HepG2 (cell line): ENCODE data around the gene GOLGA3. TPM values are rescaled to one million over a fixed set of nuclear protein-coding genes. Genes with fewer than 3 reads are reported as not detected.

ENCODE experiments used
- ATM ChIP-seq: fragments of 450-650 bp; IDR thresholded peaks from 2 replicates; pipeline ENCODE4 v1.7.1; 2017; ENCODE audit warnings: mild to moderate bottlenecking, borderline replicate concordance
- BRCA1 ChIP-seq: sonication (generic); formaldehyde crosslinking; IDR thresholded peaks from 2 replicates; pipeline ENCODE4 v1.4.0; 2020; ENCODE audit warnings: missing genetic modification reagents
- DBP ChIP-seq: sonication (generic); formaldehyde crosslinking; IDR thresholded peaks from 2 replicates; pipeline ENCODE4 v1.4.0; 2020; ENCODE audit warnings: missing genetic modification reagents; ENCODE audit errors: not compliant biosample characterization
- IRX3 ChIP-seq: sonication (generic); formaldehyde crosslinking; IDR thresholded peaks from 2 replicates; pipeline ENCODE4 v1.8.1; 2023; ENCODE audit warnings: mild to moderate bottlenecking, low read depth, missing genetic modification reagents, borderline replicate concordance
- KAT2B ChIP-seq: fragments of 150-350 bp; IDR thresholded peaks from 2 replicates; pipeline ENCODE4 v1.6.1; 2014; ENCODE audit warnings: low read depth, low read length, borderline replicate concordance
- MIER2 ChIP-seq: IDR thresholded peaks from 2 replicates; pipeline ENCODE4 v1.6.1; 2016; ENCODE audit warnings: missing biosample characterization, missing genetic modification reagents
- NR2F6 ChIP-seq, 2 experiments: IDR thresholded peaks; 2 replicates each; pipeline ENCODE4 v1.6.1; 2016; ENCODE audit warnings: antibody characterized with exemption in 1 of 2, mild to moderate bottlenecking in 1 of 2
- SMARCE1 ChIP-seq: fragments of 450-650 bp; IDR thresholded peaks from 2 replicates; pipeline ENCODE4 v1.6.1; 2017; ENCODE audit warnings: borderline replicate concordance
- TFDP2 ChIP-seq: sonication (generic); formaldehyde crosslinking; IDR thresholded peaks from 2 replicates; pipeline ENCODE4 v1.4.0; 2020; ENCODE audit warnings: missing genetic modification reagents
- TP53 ChIP-seq: sonication (generic); formaldehyde crosslinking; conservative IDR thresholded peaks from 2 replicates; pipeline ENCODE4 v1.4.0; 2020; ENCODE audit warnings: missing genetic modification reagents
- ZC3H4 ChIP-seq: sonication (generic); formaldehyde crosslinking; IDR thresholded peaks from 2 replicates; pipeline ENCODE4 v1.4.0; 2020; ENCODE audit warnings: missing genetic modification reagents, borderline replicate concordance
- ZNF142 ChIP-seq: sonication (generic); formaldehyde crosslinking; IDR thresholded peaks from 2 replicates; pipeline ENCODE4 v1.4.0; 2020; ENCODE audit warnings: missing genetic modification reagents
- ZNF232 ChIP-seq: sonication (generic); formaldehyde crosslinking; IDR thresholded peaks from 2 replicates; pipeline ENCODE4 v1.4.0; 2020; ENCODE audit warnings: missing genetic modification reagents, borderline replicate concordance
- ZNF383 ChIP-seq: sonication (generic); formaldehyde crosslinking; IDR thresholded peaks from 2 replicates; pipeline ENCODE4 v1.4.0; 2020; ENCODE audit warnings: missing genetic modification reagents, mild to moderate bottlenecking, borderline replicate concordance
- ZNF550 ChIP-seq: sonication (generic); formaldehyde crosslinking; IDR thresholded peaks from 2 replicates; pipeline ENCODE4 v1.4.0; 2020; ENCODE audit warnings: mild to moderate bottlenecking, missing genetic modification reagents, borderline replicate concordance
- ZNF879 ChIP-seq: sonication (generic); formaldehyde crosslinking; IDR thresholded peaks from 2 replicates; pipeline ENCODE4 v1.8.1; 2023; ENCODE audit warnings: missing genetic modification reagents
- ZSCAN31 ChIP-seq: sonication (generic); formaldehyde crosslinking; IDR thresholded peaks from 2 replicates; pipeline ENCODE4 v1.5.0; 2020; ENCODE audit warnings: low read depth, mild to moderate bottlenecking, missing genetic modification reagents
- polyA plus RNA-seq, 8 experiments: library from polyadenylated mRNA; depleted of rRNA in 3 of 8; stranded (reverse) in 7 of 8; unstranded in 1 of 8; fragments of >200 nt; fragmentation: Illumina TruSeq in 4 of 8; extraction: Trizol in 4 of 8; gene quantifications; 2 replicates each; pipeline versions ENCODE4 v1.2.1 to v1.2.3, GENCODE V29; 2011 to 2016; ENCODE audit warnings: low read depth in 4 of 8, missing spikeins in 1 of 8, mixed read lengths in 1 of 8; ENCODE audit not compliant: insufficient read depth in 1 of 8
- total RNA-seq, 5 experiments: library from RNA; depleted of rRNA; stranded (reverse); fragments of >200 nt; fragmentation: Illumina TruSeq; extraction: Trizol; gene quantifications; 2 replicates each; pipeline ENCODE4 v1.2.3, GENCODE V29; 2016; ENCODE audit warnings: low read depth in 1 of 5
- TF ChIP-seq, protein P1 (sequence below): sonication (generic); formaldehyde crosslinking; IDR thresholded peaks from 2 replicates; pipeline ENCODE4 v1.8.0; 2022; ENCODE audit warnings: mild to moderate bottlenecking, missing genetic modification reagents; ENCODE audit not compliant: insufficient replicate concordance

GOLGA3 gene
- total and polyA plus RNA-seq, 2 of the 13 experiments (the other 11 are each of a cell fraction or from before 2014, with no cell fraction given): 22.0 to 43.0 TPM

DNA sequence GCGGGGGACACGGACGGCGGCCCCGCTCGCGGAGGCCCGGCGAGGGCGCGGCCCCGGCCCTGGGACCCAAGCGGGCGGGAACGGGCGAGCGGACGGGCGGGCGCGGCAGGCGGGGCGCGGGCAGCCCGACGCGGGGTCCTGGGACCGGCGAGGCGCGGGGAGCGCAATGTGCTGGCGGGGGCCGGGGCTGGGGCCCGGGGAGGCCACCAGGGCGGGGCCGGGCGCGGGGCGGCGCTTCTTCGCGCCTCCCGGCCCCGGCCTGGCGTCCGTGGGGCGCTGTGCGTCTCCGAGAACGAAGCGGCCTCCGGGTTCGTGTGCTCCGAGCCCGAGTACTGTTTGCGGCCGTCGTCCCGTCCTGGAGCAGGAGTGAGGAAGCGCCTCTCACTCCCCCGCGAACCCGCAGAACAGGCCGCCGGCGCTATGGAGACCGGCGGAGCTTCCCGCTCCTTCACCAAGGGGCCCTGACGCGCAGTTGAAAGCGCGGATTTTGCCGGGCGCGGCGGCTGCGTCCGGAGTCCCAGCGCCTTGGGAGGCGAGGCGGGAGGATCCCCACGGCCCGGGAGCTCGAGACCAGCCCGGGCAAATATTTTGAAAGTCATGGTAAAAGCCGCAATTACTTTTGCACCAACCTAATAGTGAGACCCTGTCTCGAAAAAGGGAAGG, 66.6 kb downstream of the GOLGA3 start (continued):
- peak; percentile 81 for TF ChIP-seq TFDP2 (CRISPR knock-in tag)
- no peak for TF ChIP-seq ZC3H4
- TF ChIP-seq BRCA1 (CRISPR knock-in tag): 0 out of 2 replicates have a peak, but pooled peaks have one; percentile 57
- TF ChIP-seq ZNF232 (CRISPR knock-in tag): peak; percentile 41; the same call in 1 of the 2 replicates
- no peak for TF ChIP-seq ZNF383
- TF ChIP-seq TP53 (CRISPR knock-in tag): no peak
- TF ChIP-seq ZNF879 (CRISPR knock-in tag): no peak
- TF ChIP-seq, protein P1, sequence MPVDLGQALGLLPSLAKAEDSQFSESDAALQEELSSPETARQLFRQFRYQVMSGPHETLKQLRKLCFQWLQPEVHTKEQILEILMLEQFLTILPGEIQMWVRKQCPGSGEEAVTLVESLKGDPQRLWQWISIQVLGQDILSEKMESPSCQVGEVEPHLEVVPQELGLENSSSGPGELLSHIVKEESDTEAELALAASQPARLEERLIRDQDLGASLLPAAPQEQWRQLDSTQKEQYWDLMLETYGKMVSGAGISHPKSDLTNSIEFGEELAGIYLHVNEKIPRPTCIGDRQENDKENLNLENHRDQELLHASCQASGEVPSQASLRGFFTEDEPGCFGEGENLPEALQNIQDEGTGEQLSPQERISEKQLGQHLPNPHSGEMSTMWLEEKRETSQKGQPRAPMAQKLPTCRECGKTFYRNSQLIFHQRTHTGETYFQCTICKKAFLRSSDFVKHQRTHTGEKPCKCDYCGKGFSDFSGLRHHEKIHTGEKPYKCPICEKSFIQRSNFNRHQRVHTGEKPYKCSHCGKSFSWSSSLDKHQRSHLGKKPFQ: peak; percentile 60
- TF ChIP-seq MIER2 (CRISPR knock-in tag): no peak
- no peak for TF ChIP-seq DBP (CRISPR knock-in tag)
- TF ChIP-seq SMARCE1: no peak
- TF ChIP-seq NR2F6 (IDR thresholded peaks at IDR 0.05): no peak
- no peak for TF ChIP-seq NR2F6 (CRISPR knock-in tag; IDR thresholded peaks at IDR 0.05)
- no peak for TF ChIP-seq KAT2B
- TF ChIP-seq IRX3 (CRISPR knock-in tag): peak; percentile 37; the same call in 1 of the 2 replicates
- TF ChIP-seq ZNF550: no peak
- peak; percentile 52; the same call in 1 of the 2 replicates for TF ChIP-seq ZSCAN31 (CRISPR knock-in tag)
- no peak for TF ChIP-seq ATM
- no peak for TF ChIP-seq ZNF142 (CRISPR knock-in tag)
